Pancreas (tissue), 10 donors: Measurements from ENCODE around the gene U2AF1L4. TPM values are rescaled to one million over a fixed set of nuclear protein-coding genes. Genes with fewer than 3 reads are reported as not detected.
A peak's percentile ranks its signal among the peaks of the same experiment; 100 is the strongest.

Experiments
- ATAC-seq, 4 donors: fragments of 200-7000 bp; cut with Tn5 transposase; one replicate each; pipeline versions ENCODE4 v1.8.0 to v1.9.1; 2020; ENCODE audit warnings: mild to moderate bottlenecking in 4 of 4, moderate library complexity in 4 of 4
- DNase-seq, 6 donors: peaks; one replicate each; pipeline ENCODE4 v3.0.0-alpha.2; 2020
- FAIRE-seq: peaks from 2 replicates; lab custom pipeline; 2012; peaks lifted over from hg19 to GRCh38; lab: Jason Lieb, UNC
- H3K27ac ChIP-seq, 4 donors: fragments of 200-600 bp; sonication (generic); 1 replicate in 3 of 4; 2 replicates in 1 of 4; pipeline versions ENCODE4 v1.5.0 to v1.8.0; 2020
- H3K27me3 ChIP-seq, 4 donors: fragments of 200-600 bp; one replicate each; pipeline ENCODE4 v1.8.0; 2021
- H3K36me3 ChIP-seq, 3 donors: fragments of 200-600 bp; sonication (generic) in 1 of 3; one replicate each; pipeline versions ENCODE4 v1.5.0 to v1.8.0; 2020 to 2021
- H3K4me1 ChIP-seq, 3 donors: fragments of 200-600 bp; one replicate each; pipeline ENCODE4 v1.8.0; 2021
- H3K4me3 ChIP-seq, 4 donors: fragments of 200-600 bp; sonication (generic) in 2 of 4; one replicate each; pipeline versions ENCODE4 v1.5.0 to v1.8.0; 2020 to 2021
- H3K9me3 ChIP-seq, 4 donors: fragments of 200-600 bp; one replicate each; pipeline ENCODE4 v1.8.0; 2021
- CTCF ChIP-seq, 4 donors: fragments of 200-600 bp; sonication (generic) in 3 of 4; IDR thresholded peaks; one replicate each; pipeline versions ENCODE4 v1.5.0 to v1.8.0; 2021; ENCODE audit warnings: antibody characterized with exemption in 4 of 4
- WGBS, 2 donors: extraction: QIAGEN DNeasy Blood & Tissue Kit; methylation state at CpG; one replicate each; pipeline ENCODE4 v1.1.7; 2013; 5-methylcytosine and 5-hydroxymethylcytosine counted together
- intact Hi-C, 3 donors: fragments of 100-400 bp; cut with DNase I; formaldehyde crosslinking; loops; one replicate each; pipeline versions ENCODE4 v1.11.1 to v1.14.2; 2022
- polyA plus RNA-seq, 2 donors: library from polyadenylated mRNA; stranded (reverse); fragments of 200-250 nt; gene quantifications; one replicate each; pipeline ENCODE4 v1.2.3, GENCODE V29; 2013
- total RNA-seq, 6 donors: library from RNA; stranded (reverse); fragmentation: NEBNext Ultra II Directional in 4 of 6; extraction: Animal tissue kit (Norgen Biotek cat#: 25700) in 4 of 6; gene quantifications; one replicate each; pipeline versions ENCODE4 v1.2.1 to v1.2.4, GENCODE V29; 2021 to 2023
- donor health status: healthy with polysubstance abuse.
- donor health status: DM: no; HTN: no; CAD: no; lungs with moderate emphysema.
- donor health status: DM: no; HTN: no; CAD: no.
- donor health status: control.
- donor health status: control.
- donor health status: Bipolar disorder and iron deficiency.
- donor health status: DM: yes; HTN: yes; CAD: no.
- donor health status: DM: no; HTN: no; CAD: no.
- donor health status: DM: no; HTN: no; CAD: no.
- donor health status: DM: yes; HTN: yes; CAD: no.

Gene U2AF1L4
- total and polyA plus RNA-seq, 8 donors = 9.7 to 124 (median 12.0) TPM

- no peaks in the 10 kb centered on the region for H3K36me3 ChIP-seq
- peaks cover 0 to 4% (median 0%) of the 10 kb centered on the region in 3 donors for H3K4me1 ChIP-seq
- TF ChIP-seq CTCF (IDR thresholded peaks at IDR 0.05) = no peak
- intact Hi-C loops = no loop called here
- WGBS, 2 donors = 66 to 71% methylated on average over 9 of the region's 9 CpGs
- DNase-seq (no peak), FAIRE-seq (no peak), ATAC-seq (peak in 1 of 4 donors; percentile 4)
- no peak overlapping the region for H3K27ac ChIP-seq
- H3K9me3 ChIP-seq = no peaks in the 10 kb centered on the region
- H3K4me3 ChIP-seq = no peak overlapping the region
- H3K27me3 ChIP-seq = no peaks in the 10 kb centered on the region
Measured at GRCh38 chr19:35791814-35792279, 46.6 kb upstream of the U2AF1L4 start.

- H3K4me1 ChIP-seq = peaks cover 0 to 4% (median 0%) of the 10 kb centered on the region in 3 donors
- intact Hi-C loops = no loop called here
- FAIRE-seq (no peak), ATAC-seq (peak; percentile 77 to 94 (median 87)), DNase-seq (peak; percentile 66 to 91 (median 78))
- H3K27ac ChIP-seq = no peak overlapping the region
- H3K27me3 ChIP-seq = no peaks in the 10 kb centered on the region
- no peaks in the 10 kb centered on the region for H3K9me3 ChIP-seq
- H3K4me3 ChIP-seq = no peak overlapping the region
- 49 to 54% methylated on average over 19 to 20 of the region's 20 CpGs for WGBS, 2 donors
- H3K36me3 ChIP-seq = no peaks in the 10 kb centered on the region
- no peak for TF ChIP-seq CTCF (IDR thresholded peaks at IDR 0.05)
Measured at GRCh38 chr19:35790981-35791813, 46.0 kb upstream of the U2AF1L4 start.

GRCh38 chr19:35789978-35790944 lies 45.0 kb upstream of the U2AF1L4 start:
- Histone ChIP-seq H3K27ac (no peak overlapping the region), H3K9me3 (no peaks in the 10 kb centered on the region), H3K27me3 (no peaks in the 10 kb centered on the region), H3K36me3 (no peaks in the 10 kb centered on the region), H3K4me1 (peaks cover 0 to 4% (median 0%) of the 10 kb centered on the region in 3 donors), H3K4me3 (no peak overlapping the region)
- intact Hi-C loops = no loop called here
- DNase-seq (peak in 3 of 6 donors; percentile 30 to 68 (median 57)), FAIRE-seq (no peak), ATAC-seq (no peak)
- TF ChIP-seq CTCF (IDR thresholded peaks at IDR 0.05) = no peak
- WGBS, 2 donors = 82 to 84% methylated on average over 16 to 19 of the region's 19 CpGs

GRCh38 chr19:35789195-35789977 lies 44.2 kb upstream of the U2AF1L4 start:
- no peak for ATAC-seq
- Histone ChIP-seq H3K9me3 (no peaks in the 10 kb centered on the region), H3K27ac (no peak overlapping the region), H3K4me3 (no peak overlapping the region), H3K27me3 (no peaks in the 10 kb centered on the region), H3K4me1 (peaks cover 0 to 4% (median 0%) of the 10 kb centered on the region in 3 donors), H3K36me3 (no peaks in the 10 kb centered on the region)
- TF ChIP-seq CTCF (IDR thresholded peaks at IDR 0.05) = no peak
- no peak for FAIRE-seq
- WGBS, 2 donors = 90 to 91% methylated on average over 11 of the region's 11 CpGs
- peak in 1 of 6 donors; percentile 23 for DNase-seq
- intact Hi-C loops = no loop called here
